GM12875 (cell line): ENCODE data around the gene HABP2.

Source experiments
- H3K4me3 ChIP-seq: one replicate; pipeline ENCODE4 v1.5.1; 2011; ENCODE audit warnings: low read depth, low read length, control low read depth
- CTCF ChIP-seq: IDR thresholded peaks from 2 replicates; pipeline ENCODE4 v1.5.1; 2011; ENCODE audit warnings: low read depth, mild to moderate bottlenecking, control low read depth, inconsistent platforms, low read length, moderate library complexity, borderline replicate concordance; ENCODE audit not compliant: insufficient read depth

The HABP2 gene

GRCh38 chr10:113525713-113526112 is 27.1 kb upstream of the HABP2 start:
- TF ChIP-seq CTCF = no peak
- H3K4me3 ChIP-seq = no peak overlapping the region

- no peak overlapping the region for H3K4me3 ChIP-seq
- no peak for TF ChIP-seq CTCF
Measured at GRCh38 chr10:113527211-113527906, 25.5 kb upstream of the HABP2 start.

- H3K4me3 ChIP-seq = no peak overlapping the region
- no peak for TF ChIP-seq CTCF
Measured at GRCh38 chr10:113528876-113529275, 24.0 kb upstream of the HABP2 start.

- TF ChIP-seq CTCF = no peak
- H3K4me3 ChIP-seq = no peak overlapping the region
Measured at GRCh38 chr10:113529575-113529974, 23.3 kb upstream of the HABP2 start.

GRCh38 chr10:113530476-113530875 is 22.4 kb upstream of the HABP2 start:
- no peak overlapping the region for H3K4me3 ChIP-seq
- no peak for TF ChIP-seq CTCF

- no peak for TF ChIP-seq CTCF
- H3K4me3 ChIP-seq = no peak overlapping the region
Measured at GRCh38 chr10:113532724-113533123, 20.1 kb upstream of the HABP2 start.

- no peak overlapping the region for H3K4me3 ChIP-seq
- TF ChIP-seq CTCF = no peak
Measured at GRCh38 chr10:113533801-113534200, 19.1 kb upstream of the HABP2 start.
